SKM-1 treated with dmso at 0.1 percent for 144 hours (cell line): ENCODE measurements around the gene MTM1.
A peak's percentile ranks its signal among the peaks of the same experiment; 100 is the strongest.

Source experiments
- DNase-seq: peaks from one replicate; lab custom pipeline; 2025; ENCODE audit not compliant: unreplicated experiment; lab: John Stamatoyannopoulos, UW

Gene MTM1

GRCh38 chrX:150602296-150602695 is 33.9 kb downstream of the MTM1 start:
- no peak for DNase-seq

- DNase-seq, result no peak
Observed at GRCh38 chrX:150602743-150603142, 34.3 kb downstream of the MTM1 start.

- DNase-seq, result no peak
Observed at GRCh38 chrX:150605603-150606002, 37.2 kb downstream of the MTM1 start.

DNA sequence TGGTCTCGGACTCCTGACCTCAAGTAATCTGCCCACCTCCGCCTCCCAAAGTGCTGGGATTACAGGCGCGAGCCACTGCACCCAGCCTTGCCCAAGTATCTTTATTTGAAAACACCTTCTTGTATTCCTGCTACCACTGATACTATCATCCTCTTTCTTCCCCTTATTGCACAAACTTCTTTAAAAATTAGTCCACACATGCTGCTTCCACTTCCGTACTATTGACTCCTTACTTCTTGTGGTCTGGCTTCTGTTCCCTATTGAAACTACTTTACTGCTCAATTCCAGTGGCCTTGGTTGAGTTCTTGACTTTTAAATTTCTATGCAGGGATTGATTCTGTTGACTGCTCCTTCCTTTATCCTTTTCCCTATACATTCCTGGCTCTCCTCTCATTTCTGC is 38.8 kb downstream of the MTM1 start:
- DNase-seq, result peak; percentile 75

DNA sequence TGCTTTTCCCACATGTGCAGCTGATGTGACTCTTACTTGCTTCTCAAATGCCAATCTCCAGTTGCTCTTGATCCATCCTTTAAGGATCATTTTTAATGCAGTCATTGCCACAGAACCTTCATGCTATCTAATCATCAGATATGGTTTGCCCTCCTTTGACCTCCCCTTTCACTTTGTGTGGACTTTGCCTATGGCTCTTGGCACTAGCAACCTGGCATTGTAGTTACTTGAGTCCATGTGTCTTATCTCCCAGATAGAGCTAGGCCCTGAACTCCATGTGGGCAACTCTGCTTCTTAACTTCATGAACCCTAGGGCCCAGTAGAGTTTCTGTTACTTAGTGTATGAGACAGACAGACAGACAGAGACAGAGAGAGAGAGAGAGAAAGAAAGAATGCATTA is 41.6 kb downstream of the MTM1 start:
- DNase-seq, result no peak

DNA sequence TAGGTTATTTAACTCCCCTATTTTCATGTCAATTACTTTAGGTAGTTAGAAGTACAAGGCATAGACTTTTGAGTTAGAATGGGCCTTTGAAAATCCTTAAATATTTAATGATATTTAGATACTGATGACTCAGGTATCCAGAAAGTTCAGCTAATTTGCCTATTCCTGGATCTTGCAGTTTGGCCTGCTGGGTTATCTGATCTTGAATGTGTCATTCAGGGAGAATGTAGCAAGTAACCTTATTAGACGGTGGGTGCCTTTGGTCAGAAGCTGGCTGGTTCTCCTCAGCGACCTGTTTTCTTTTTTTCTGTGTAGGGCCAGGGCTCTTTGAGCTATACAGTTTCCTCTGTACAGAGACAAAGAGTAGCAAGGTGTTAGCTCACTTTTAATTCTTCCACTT is 42.0 kb downstream of the MTM1 start:
- no peak for DNase-seq

DNA sequence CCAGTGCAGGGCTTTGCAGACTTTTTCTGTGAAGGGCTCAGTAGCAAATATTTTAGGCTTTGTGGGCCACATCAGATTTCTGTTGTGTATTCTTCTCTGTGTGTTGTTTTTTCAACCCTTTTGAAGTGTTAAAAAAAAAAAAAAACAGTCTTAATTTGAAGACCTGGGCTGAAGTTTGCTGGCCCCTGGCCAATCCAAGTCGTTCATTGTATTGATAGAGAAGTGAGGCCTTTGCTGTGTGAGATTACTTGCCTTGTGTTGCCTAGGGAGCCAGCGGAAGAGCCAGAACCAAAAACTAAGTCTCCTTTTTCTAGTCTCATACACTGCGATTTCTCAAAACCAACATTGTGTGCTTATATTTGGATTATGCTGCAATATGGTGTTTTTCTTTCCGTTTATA is 46.9 kb downstream of the MTM1 start:
- DNase-seq, result no peak

DNA sequence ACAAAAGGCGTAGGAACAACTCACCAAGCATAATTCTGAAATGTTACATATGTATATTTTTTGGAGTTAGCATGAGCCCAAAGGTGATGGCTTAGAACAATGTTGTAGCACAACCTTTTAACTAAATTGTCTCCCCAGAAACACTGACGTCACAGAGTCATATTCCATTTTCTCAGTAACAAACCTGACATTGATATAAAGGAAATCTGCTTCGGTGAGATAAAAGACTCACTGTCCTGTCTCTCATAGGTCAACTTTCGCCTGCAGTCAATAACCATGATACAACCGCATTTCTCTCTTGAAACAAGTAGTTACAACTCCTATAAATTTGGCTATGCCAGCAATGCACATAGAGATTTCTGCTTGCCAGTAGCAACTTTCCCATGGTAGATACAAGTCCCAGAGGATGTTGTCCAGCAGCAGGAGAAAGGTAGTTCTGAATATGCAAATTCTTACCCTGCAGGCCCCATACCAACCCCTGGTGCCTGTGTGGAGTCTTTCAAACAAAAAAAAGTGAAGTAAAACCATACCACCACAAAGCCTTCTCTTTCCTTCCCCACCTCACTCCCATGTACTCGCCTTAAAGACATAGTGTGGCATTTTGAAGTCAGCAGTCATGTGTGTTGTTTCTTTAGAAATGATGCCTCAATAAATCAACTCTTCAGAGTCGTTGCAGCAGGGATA is 47.9 kb downstream of the MTM1 start:
- no peak for DNase-seq

GRCh38 chrX:150616863-150617198 is 48.4 kb downstream of the MTM1 start:
- DNase-seq, result no peak

GRCh38 chrX:150621652-150622051 is 53.2 kb downstream of the MTM1 start:
- no peak for DNase-seq

DNA sequence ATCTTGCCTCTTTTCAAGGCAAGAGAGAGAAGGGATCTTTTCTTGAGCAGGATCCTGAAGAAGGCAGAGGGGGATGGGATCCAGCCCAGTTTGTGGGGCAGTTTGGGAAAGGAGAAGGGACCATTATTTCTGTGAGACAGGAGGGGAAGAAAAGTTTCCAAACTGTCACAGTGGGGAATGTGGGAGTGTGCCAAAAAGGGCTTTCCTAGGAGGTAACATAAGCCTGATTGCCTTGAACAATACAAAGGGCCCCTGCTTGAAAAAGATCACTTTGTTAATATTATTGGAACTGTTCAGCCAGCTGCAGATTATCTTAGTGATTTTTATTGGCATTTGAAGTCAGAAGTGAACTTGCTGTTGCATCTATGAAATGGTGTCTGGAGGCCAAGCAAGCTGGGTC is 55.2 kb downstream of the MTM1 start:
- DNase-seq, result no peak

- no peak for DNase-seq
Observed at GRCh38 chrX:150625097-150625496, 56.7 kb downstream of the MTM1 start.

GRCh38 chrX:150625875-150626274 is 57.5 kb downstream of the MTM1 start:
- DNase-seq, result no peak

DNA sequence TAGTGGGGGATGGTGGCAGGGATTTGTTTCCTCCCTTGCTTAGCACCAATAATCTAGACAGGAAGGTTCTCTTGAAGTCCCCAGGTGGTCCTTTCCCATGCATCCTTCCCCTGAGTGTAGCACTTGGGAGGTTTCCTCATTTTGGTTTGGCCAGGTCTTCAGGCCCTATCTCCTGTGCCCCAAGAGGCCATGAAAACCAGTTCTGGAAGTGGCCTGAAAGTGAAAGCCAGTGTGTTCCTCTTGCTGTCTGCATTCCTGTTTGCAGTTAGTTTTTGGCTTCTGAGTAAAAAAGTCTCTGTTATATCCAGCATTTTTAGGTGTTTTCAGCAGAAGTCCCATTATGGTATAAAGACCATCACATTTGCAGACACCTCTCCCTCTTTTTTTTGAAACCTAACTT is 59.5 kb downstream of the MTM1 start:
- DNase-seq, result no peak

GRCh38 chrX:150635952-150636351 is 67.5 kb downstream of the MTM1 start:
- no peak for DNase-seq

DNA sequence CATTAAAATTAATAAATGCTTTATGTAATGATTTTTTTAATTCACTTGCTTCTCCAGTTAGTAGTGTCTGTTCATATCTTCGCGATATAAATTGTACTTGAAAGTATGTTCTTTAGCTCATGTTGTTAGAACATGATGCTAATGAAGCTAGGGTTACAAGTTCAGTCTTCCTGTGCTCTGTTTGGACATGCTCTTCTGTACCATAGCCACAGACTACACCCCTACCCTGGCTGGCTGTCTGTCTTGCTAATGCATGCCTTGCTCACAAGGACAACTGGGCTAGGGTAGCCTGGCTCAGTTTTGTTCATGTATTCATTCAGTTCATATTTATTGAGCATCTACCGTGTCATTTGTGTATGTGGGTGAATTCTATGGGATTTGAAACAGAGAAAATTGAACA is 74.0 kb downstream of the MTM1 start:
- no peak for DNase-seq

DNA sequence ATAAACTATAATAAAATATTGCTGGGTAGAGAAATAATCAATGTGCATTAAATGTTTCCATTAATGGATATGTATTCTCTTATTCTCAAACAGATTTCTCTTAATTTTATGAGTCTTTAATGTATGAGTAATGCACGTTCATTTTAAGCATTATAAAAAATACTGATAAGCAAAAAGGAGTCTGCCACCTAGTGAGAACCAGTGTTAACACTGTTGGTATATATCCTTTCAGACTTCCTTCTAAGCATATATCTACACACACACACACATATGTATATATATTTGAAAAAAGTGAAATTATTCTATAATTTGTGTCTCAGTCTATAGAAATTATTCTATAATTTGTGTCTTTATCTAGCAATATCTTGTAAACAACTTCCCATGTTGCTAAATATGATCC is 74.8 kb downstream of the MTM1 start:
- DNase-seq, result no peak

DNA sequence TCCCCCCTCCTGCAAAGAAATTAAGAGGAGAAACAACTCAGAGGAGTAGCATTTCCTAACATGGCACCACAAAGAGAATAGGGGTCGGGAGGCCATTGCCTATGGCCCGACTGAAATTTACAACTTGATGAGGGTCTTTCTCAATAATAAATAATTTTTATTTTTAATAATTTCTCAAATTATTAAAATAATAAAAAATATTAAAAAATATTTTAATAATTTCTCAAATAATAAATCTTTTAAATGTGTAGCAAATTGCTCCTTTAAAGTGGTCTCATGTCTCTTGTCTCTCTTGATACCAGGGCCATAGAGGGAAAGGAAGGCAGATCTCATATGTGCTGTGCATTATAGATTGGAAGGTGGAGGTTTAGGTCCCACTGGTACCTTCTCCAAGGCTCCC is 75.5 kb downstream of the MTM1 start:
- no peak for DNase-seq

GRCh38 chrX:150644422-150644821 is 76.0 kb downstream of the MTM1 start:
- DNase-seq, result no peak

DNA sequence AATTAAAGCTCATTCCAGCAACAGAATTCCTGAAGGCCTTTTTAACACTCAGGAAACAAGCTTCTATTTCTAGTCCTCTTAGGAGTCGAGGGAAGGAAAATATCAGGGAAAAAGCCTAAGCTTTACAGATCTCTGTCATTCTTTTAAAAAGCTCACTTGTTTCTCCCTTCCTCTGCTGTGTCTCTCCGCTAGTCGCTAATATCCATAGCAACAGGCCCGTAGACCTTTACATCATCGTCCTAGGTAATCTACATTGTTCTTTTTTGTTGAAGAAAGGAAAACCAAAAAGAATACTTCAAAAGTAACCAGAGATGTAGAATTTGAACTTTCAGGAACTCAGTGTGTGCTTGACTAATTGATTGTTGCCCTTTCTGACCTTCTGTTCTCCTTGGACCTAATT is 78.9 kb downstream of the MTM1 start:
- no peak for DNase-seq

DNA sequence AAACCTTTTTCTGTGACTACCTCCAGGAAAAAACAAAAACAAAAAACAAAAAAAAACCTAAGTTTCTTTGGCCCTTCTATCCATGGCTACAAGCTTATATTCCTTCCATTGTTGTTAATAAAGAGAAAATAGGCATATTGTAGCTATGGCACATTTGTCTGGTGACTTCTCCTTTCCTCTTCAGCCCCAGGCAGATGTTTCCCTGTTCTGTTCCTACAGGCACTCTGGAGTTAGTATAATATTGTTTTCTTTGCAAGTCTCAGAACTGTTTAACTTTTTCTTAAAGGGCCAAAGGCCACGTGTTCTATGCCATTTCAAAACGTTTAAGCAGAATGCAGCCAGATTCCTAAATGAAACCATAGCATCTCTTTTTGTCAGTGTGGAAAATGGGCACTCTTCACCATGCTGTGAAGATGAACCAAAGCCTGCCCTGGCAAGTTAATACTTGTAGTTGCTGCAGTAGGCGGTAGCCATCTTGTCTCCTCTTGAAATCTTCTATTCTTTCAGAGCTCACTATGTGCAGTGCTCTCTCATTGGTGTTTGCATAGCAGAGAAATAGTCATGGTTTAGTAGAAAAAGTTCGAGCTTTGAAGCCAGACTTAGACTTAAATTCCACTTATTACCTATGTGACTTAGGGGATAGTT is 80.0 kb downstream of the MTM1 start:
- no peak for DNase-seq

DNA sequence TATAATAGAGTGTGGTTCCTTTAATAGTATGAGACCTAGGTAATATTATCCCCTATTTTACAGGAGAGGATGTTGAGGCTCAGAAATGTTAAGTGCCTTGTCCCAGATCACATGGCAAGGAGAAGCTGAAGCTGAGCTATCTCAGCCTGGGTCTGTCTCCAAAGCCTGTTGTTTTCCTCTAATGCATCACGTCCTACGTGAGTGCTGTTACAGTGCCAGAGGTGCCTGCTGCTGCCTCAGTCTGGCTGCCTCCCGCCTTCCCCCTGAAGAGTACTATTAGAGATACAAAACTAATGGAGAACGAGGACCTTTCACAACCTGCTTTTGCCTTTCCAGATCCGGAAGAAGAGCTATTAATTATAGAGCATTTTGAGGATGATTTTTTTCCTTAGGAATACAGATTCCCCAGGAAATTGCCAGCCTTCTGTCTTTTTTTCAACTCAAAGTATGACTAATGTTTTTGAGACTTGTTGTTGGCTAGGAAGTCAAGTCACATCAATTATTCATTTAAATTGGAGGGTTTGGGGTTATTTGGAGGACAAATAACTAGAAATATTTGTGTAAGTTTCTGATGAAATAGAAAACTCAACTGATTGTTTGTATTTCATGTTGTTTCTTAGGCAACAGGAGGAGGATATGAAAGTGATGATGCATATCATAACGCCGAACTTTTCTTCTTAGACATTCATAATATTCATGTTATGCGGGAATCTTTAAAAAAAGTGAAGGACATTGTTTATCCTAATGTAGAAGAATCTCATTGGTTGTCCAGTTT is 80.9 kb downstream of the MTM1 start:
- DNase-seq, result no peak
